IMR-90 (cell line): Measurements from ENCODE around the gene SELENOO. TPM values are rescaled to one million over a fixed set of nuclear protein-coding genes. Genes with fewer than 3 reads are reported as not detected.
A peak's percentile ranks its signal among the peaks of the same experiment; 100 is the strongest.

Source experiments
- ATAC-seq: fragments of 200-7000 bp; cut with Tn5 transposase; 2 replicates; pipeline ENCODE4 v1.9.1; 2020; ENCODE audit warnings: low read depth, mild to moderate bottlenecking, moderate library complexity
- BruUV-seq: library from RNA; stranded (reverse); fragments of 400-500 nt; replicated peaks from 2 replicates; lab custom pipeline; 2021; lab: Mats Ljungman, UMichigan
- CTCF ChIA-PET: fragments of 300-600 bp; formaldehyde crosslinking; extraction: SDS; loops from one replicate; lab custom pipeline; 2021; ENCODE audit warnings: antibody characterized with exemption; lab: Yijun Ruan, JAX
- POLR2A ChIA-PET: fragments of 300-600 bp; sonication (Branson Sonifier 250); formaldehyde crosslinking; loops from one replicate; lab custom pipeline; 2022; ENCODE audit warnings: antibody characterized with exemption; ENCODE audit not compliant: unreplicated experiment; lab: Charles Lee
- DNase-seq: peaks from one replicate; pipeline ENCODE4 v3.0.0; 2013
- H2AFZ ChIP-seq: replicated peaks from 2 replicates; pipeline ENCODE3; 2013; ENCODE audit warnings: low read length, mild to moderate bottlenecking; ENCODE audit not compliant: poor library complexity
- H2AK5ac ChIP-seq: 2 replicates; pipeline ENCODE4 v1.6.1; 2013; ENCODE audit warnings: low read depth, low read length, inconsistent platforms
- H2AK9ac ChIP-seq: replicated peaks from 2 replicates; pipeline ENCODE3; 2013; ENCODE audit warnings: mild to moderate bottlenecking, low read depth, low read length, moderate library complexity; ENCODE audit not compliant: poor library complexity
- H2BK120ac ChIP-seq: 2 replicates; pipeline ENCODE4 v1.6.1; 2013; ENCODE audit warnings: low read depth, low read length, inconsistent platforms
- H2BK15ac ChIP-seq: 3 replicates; pipeline ENCODE4 v1.6.1; 2013; ENCODE audit warnings: low read depth, low read length, inconsistent platforms
- H2BK20ac ChIP-seq: 2 replicates; pipeline ENCODE4 v1.6.1; 2013; ENCODE audit warnings: low read depth, mild to moderate bottlenecking, inconsistent platforms, low read length, moderate library complexity
- H2BK5ac ChIP-seq: 2 replicates; pipeline ENCODE4 v1.6.1; 2013; ENCODE audit warnings: mild to moderate bottlenecking, low read depth, low read length, inconsistent platforms; ENCODE audit not compliant: poor library complexity, severe bottlenecking
- H3K14ac ChIP-seq: replicated peaks from 2 replicates; pipeline ENCODE4 v1.6.1; 2013; ENCODE audit warnings: low read depth, low read length, inconsistent platforms
- H3K18ac ChIP-seq: 2 replicates; pipeline ENCODE4 v1.6.1; 2013; ENCODE audit warnings: low read depth, low read length, control low read depth
- H3K23ac ChIP-seq: 2 replicates; pipeline ENCODE4 v1.6.1; 2013; ENCODE audit warnings: low read depth, low read length, inconsistent platforms
- H3K27ac ChIP-seq: 2 replicates; pipeline ENCODE4 v1.5.1; 2013; ENCODE audit warnings: mild to moderate bottlenecking, control low read depth, low read length; ENCODE audit not compliant: insufficient read depth
- H3K27me3 ChIP-seq: 2 replicates; pipeline ENCODE4 v1.6.1; 2013; ENCODE audit warnings: low read length; ENCODE audit not compliant: control insufficient read depth, insufficient read depth
- H3K36me3 ChIP-seq: 2 replicates; pipeline ENCODE4 v1.6.1; 2013; ENCODE audit warnings: low read length, mixed read lengths; ENCODE audit not compliant: control insufficient read depth, insufficient read depth
- H3K4ac ChIP-seq: 2 replicates; pipeline ENCODE4 v1.6.1; 2013; ENCODE audit warnings: low read depth, low read length, inconsistent platforms
- H3K4me1 ChIP-seq: 2 replicates; pipeline ENCODE4 v1.6.1; 2013; ENCODE audit warnings: low read length, mixed read lengths; ENCODE audit not compliant: control insufficient read depth, insufficient read depth
- H3K4me2 ChIP-seq: 2 replicates; pipeline ENCODE4 v1.6.1; 2013; ENCODE audit warnings: low read depth, mild to moderate bottlenecking, control low read depth, low read length, moderate library complexity
- H3K4me3 ChIP-seq: 2 replicates; pipeline ENCODE4 v1.5.1; 2013; ENCODE audit warnings: low read depth, mild to moderate bottlenecking, control low read depth, low read length, moderate library complexity; ENCODE audit not compliant: insufficient read depth
- H3K56ac ChIP-seq: 2 replicates; pipeline ENCODE4 v1.6.1; 2013; ENCODE audit warnings: low read length, inconsistent platforms; ENCODE audit not compliant: insufficient read depth; ENCODE audit errors: extremely low read depth
- H3K79me1 ChIP-seq, 2 experiments: 2 replicates each; pipeline ENCODE4 v1.6.1; 2013; ENCODE audit warnings: low read length in 2 of 2, inconsistent platforms in 1 of 2, low read depth in 1 of 2
- H3K9ac ChIP-seq: 2 replicates; pipeline ENCODE4 v1.6.1; 2013; ENCODE audit warnings: low read depth, low read length, control low read depth
- H3K9me1 ChIP-seq: 2 replicates; pipeline ENCODE4 v1.6.1; 2013; ENCODE audit warnings: low read length, inconsistent platforms; ENCODE audit not compliant: insufficient read depth
- H3K9me3 ChIP-seq: 2 replicates; pipeline ENCODE4 v1.6.1; 2013; ENCODE audit warnings: low read length; ENCODE audit not compliant: control insufficient read depth, insufficient read depth
- H4K20me1 ChIP-seq: 2 replicates; pipeline ENCODE4 v1.6.1; 2013; ENCODE audit warnings: low read length, inconsistent platforms; ENCODE audit not compliant: insufficient read depth
- H4K5ac ChIP-seq: 2 replicates; pipeline ENCODE4 v1.6.1; 2013; ENCODE audit warnings: mild to moderate bottlenecking, low read depth, low read length, control low read depth
- H4K8ac ChIP-seq, 2 experiments: 2 replicates each; pipeline ENCODE4 v1.6.1; 2013; ENCODE audit warnings: low read depth in 2 of 2, low read length in 2 of 2, control low read depth in 1 of 2, inconsistent platforms in 1 of 2
- H4K91ac ChIP-seq: 2 replicates; pipeline ENCODE4 v1.6.1; 2013; ENCODE audit warnings: low read depth, low read length, inconsistent platforms; ENCODE audit not compliant: insufficient read depth
- SMC3 ChIP-seq: fragments of 150-350 bp; IDR thresholded peaks from 2 replicates; pipeline ENCODE4 v1.6.1; 2016; ENCODE audit warnings: low read depth, mild to moderate bottlenecking, antibody characterized with exemption, low read length, moderate library complexity
- WGBS, 2 experiments: methylation state at CpG; one replicate each; pipeline versions ENCODE4 v1.1.5 to v1.1.7; 2013; ENCODE audit warnings: missing lambda C conversion rate in 2 of 2; ENCODE audit not compliant: insufficient read length in 1 of 2; ENCODE audit errors: extremely low coverage in 2 of 2; 5-methylcytosine and 5-hydroxymethylcytosine counted together
- dilution Hi-C: fragments of 300-500 bp; cut with HindIII; formaldehyde crosslinking; loops from one replicate; pipeline ENCODE4 v1.14.3; 2018; ENCODE audit warnings: low sequenced_read_pairs; ENCODE audit not compliant: unreplicated experiment
- in situ Hi-C: fragments of 300-500 bp; cut with MboI; formaldehyde crosslinking; loops from 3 replicates; pipeline ENCODE4 v1.14.3; 2019; ENCODE audit warnings: low sequenced_read_pairs, inconsistent platforms, mixed read lengths
- intact Hi-C: fragments of 100-400 bp; cut with micrococcal nuclease; formaldehyde crosslinking; loops from 2 replicates; pipeline ENCODE4 v1.10.0; 2022
- polyA plus RNA-seq, 3 experiments: library from polyadenylated mRNA; depleted of rRNA; stranded (reverse); fragments of >200 nt; gene quantifications; 2 replicates each; pipeline ENCODE4 v1.2.3, GENCODE V29; 2012; ENCODE audit warnings: low replicate concordance in 1 of 3
- total RNA-seq: library from RNA; depleted of rRNA; stranded (reverse); fragments of >200 nt; gene quantifications from 2 replicates; pipeline ENCODE4 v1.2.3, GENCODE V29; 2012
- TF ChIP-seq, protein P1 (sequence below): fragments of 150-350 bp; IDR thresholded peaks from 2 replicates; pipeline ENCODE4 v1.6.1; 2017; ENCODE audit warnings: mild to moderate bottlenecking, antibody characterized with exemption, low read length, low read depth

Gene SELENOO
- total and polyA plus RNA-seq, 2 of the 4 experiments (the other 2 are of a cell fraction) = 10.4 to 21.4 TPM

- Histone ChIP-seq H3K79me1 (peaks cover 6 to 13% of the 10 kb centered on the region in 2 experiments; a peak in 3 of 4 replicates), H3K4ac (no peak overlapping the region), H3K9me1 (peaks cover 4% of the 10 kb centered on the region; the same call in 1 of the 2 replicates), H3K4me2 (no peak overlapping the region), H2AK5ac (no peak overlapping the region), H3K27ac (no peak overlapping the region), H4K5ac (no peak overlapping the region), H3K14ac (no peak overlapping the region), H3K23ac (no peak overlapping the region), H3K36me3 (no peaks in the 10 kb centered on the region), H3K18ac (no peak overlapping the region), H4K20me1 (peaks cover 12% of the 10 kb centered on the region), H4K8ac (no peak overlapping the region), H3K4me3 (no peak overlapping the region), H2AK9ac (no peak overlapping the region), H2BK20ac (no peak overlapping the region), H2BK5ac (no peak overlapping the region), H3K9ac (no peak overlapping the region), H2AFZ (peak overlapping the region; percentile 35), H2BK120ac (no peak overlapping the region), H3K27me3 (no peaks in the 10 kb centered on the region), H3K4me1 (peaks cover 12% of the 10 kb centered on the region), H4K91ac (no peak overlapping the region), H3K9me3 (no peaks in the 10 kb centered on the region), H2BK15ac (no peak overlapping the region), H3K56ac (no peak overlapping the region)
- no TSS peak for BruUV-seq
- intact Hi-C loops = no loop called here
- dilution Hi-C loops = no loop called here
- ChIA-PET POLR2A (no interaction called here), CTCF (no interaction called here)
- in situ Hi-C loops = no loop called here
- ATAC-seq (no peak), DNase-seq (no peak)
- 94% methylated on average over 3 of the region's 15 CpGs; no CpG with 5 or more reads in 1 of the 2 experiments for WGBS, 2 experiments
- TF ChIP-seq, protein P1, sequence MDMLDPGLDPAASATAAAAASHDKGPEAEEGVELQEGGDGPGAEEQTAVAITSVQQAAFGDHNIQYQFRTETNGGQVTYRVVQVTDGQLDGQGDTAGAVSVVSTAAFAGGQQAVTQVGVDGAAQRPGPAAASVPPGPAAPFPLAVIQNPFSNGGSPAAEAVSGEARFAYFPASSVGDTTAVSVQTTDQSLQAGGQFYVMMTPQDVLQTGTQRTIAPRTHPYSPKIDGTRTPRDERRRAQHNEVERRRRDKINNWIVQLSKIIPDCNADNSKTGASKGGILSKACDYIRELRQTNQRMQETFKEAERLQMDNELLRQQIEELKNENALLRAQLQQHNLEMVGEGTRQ = no peak
- TF ChIP-seq SMC3 = no peak
Observed at GRCh38 chr22:50264946-50265669, 64.3 kb downstream of the SELENOO start.
